Left lung (tissue), 10 donors: ENCODE measurements around the gene ZNF81. TPM values are rescaled to one million over a fixed set of nuclear protein-coding genes. Genes with fewer than 3 reads are reported as not detected.
"Not testable (repeated sequence)": the region's sequence is repeated elsewhere in the genome, so short reads cannot be mapped to it uniquely, and the experiment has no call there.

Experiments
- ATAC-seq: fragments of 200-7000 bp; cut with Tn5 transposase; one replicate; pipeline ENCODE4 v1.9.1; 2020; ENCODE audit warnings: moderate library complexity
- DNase-seq, 4 donors: peaks; one replicate each; pipeline ENCODE4 v3.0.0-alpha.2; 2013 to 2020
- H3K27ac ChIP-seq, 2 donors: fragments of 200-600 bp; sonication (generic) in 1 of 2; one replicate each; pipeline versions ENCODE4 v1.5.0 to v1.8.0; 2020 to 2021
- H3K27me3 ChIP-seq, 2 donors: fragments of 200-600 bp; sonication (generic) in 1 of 2; one replicate each; pipeline versions ENCODE4 v1.5.0 to v1.8.0; 2020 to 2021
- H3K36me3 ChIP-seq, 2 donors: fragments of 200-600 bp; sonication (generic) in 1 of 2; one replicate each; pipeline versions ENCODE4 v1.5.0 to v1.8.0; 2020 to 2021
- H3K4me1 ChIP-seq, 2 donors: fragments of 200-600 bp; one replicate each; pipeline ENCODE4 v1.8.0; 2021
- H3K4me3 ChIP-seq, 2 donors: fragments of 200-600 bp; sonication (generic) in 1 of 2; one replicate each; pipeline versions ENCODE4 v1.5.0 to v1.8.0; 2020 to 2021; ENCODE audit warnings: mild to moderate bottlenecking in 1 of 2
- H3K9me3 ChIP-seq, 2 donors: fragments of 200-600 bp; sonication (generic) in 1 of 2; one replicate each; pipeline versions ENCODE4 v1.5.0 to v1.8.0; 2020 to 2021
- intact Hi-C, 2 donors: fragments of 100-400 bp; cut with DNase I; formaldehyde crosslinking; loops; one replicate each; pipeline versions ENCODE4 v1.11.2 to v1.14.2; 2022
- polyA plus RNA-seq, 6 donors: library from polyadenylated mRNA; unstranded; fragments of 120-200 nt; gene quantifications; one replicate each; pipeline ENCODE4 v1.2.1, GENCODE V29; 2013; ENCODE audit not compliant: insufficient read length in 6 of 6
- total RNA-seq, 2 donors: library from RNA; stranded (reverse); fragmentation: NEBNext Ultra II Directional; extraction: Animal tissue kit (Norgen Biotek cat#: 25700); gene quantifications; one replicate each; pipeline ENCODE4 v1.2.1, GENCODE V29; 2021
- TF ChIP-seq, protein P1 (sequence below), 2 donors: fragments of 200-600 bp; sonication (generic) in 1 of 2; IDR thresholded peaks; one replicate each; pipeline versions ENCODE4 v1.5.0 to v1.8.0; 2021; ENCODE audit warnings: antibody characterized with exemption in 2 of 2
- donor health status: DM: no; HTN: yes; CAD: no.
- donor health status: DM: no; HTN: no; CAD: no.

Gene ZNF81
- total and polyA plus RNA-seq, 8 donors: 5.8 to 12.3 (median 7.3) TPM

DNA sequence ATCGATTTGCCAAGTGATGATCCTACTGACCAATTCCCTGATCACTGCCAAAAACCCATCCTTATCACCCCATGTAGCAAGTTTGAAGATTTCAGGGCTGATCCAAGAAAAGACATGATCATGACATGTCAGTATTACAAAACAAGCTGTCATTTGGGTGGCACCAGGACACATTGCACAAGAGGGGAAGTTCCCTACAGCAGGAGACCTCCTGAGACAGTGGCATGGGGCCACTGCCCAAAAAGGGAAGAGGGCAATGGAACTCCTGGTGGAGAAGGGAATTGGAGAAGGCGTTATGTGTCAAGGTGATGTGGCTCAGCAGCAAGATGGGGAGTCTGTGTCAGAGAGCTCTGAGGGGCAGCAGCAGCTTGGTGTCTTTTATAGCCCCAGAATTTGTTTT is 123.7 kb downstream of the ZNF81 start:
- intact Hi-C loops: no loop called here
- Histone ChIP-seq H3K27ac (no peak overlapping the region), H3K4me1 (no peaks in the 10 kb centered on the region), H3K36me3 (no peaks in the 10 kb centered on the region), H3K4me3 (no peak overlapping the region), H3K9me3 (no peaks in the 10 kb centered on the region), H3K27me3 (no peaks in the 10 kb centered on the region)
- ATAC-seq (no peak), DNase-seq (no peak)
- TF ChIP-seq, protein P1, sequence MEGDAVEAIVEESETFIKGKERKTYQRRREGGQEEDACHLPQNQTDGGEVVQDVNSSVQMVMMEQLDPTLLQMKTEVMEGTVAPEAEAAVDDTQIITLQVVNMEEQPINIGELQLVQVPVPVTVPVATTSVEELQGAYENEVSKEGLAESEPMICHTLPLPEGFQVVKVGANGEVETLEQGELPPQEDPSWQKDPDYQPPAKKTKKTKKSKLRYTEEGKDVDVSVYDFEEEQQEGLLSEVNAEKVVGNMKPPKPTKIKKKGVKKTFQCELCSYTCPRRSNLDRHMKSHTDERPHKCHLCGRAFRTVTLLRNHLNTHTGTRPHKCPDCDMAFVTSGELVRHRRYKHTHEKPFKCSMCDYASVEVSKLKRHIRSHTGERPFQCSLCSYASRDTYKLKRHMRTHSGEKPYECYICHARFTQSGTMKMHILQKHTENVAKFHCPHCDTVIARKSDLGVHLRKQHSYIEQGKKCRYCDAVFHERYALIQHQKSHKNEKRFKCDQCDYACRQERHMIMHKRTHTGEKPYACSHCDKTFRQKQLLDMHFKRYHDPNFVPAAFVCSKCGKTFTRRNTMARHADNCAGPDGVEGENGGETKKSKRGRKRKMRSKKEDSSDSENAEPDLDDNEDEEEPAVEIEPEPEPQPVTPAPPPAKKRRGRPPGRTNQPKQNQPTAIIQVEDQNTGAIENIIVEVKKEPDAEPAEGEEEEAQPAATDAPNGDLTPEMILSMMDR (IDR thresholded peaks at IDR 0.05): no peak

GRCh38 chrX:47961830-47962229 is 125.1 kb downstream of the ZNF81 start:
- H3K4me3 ChIP-seq, H3K27ac ChIP-seq, H3K27me3 ChIP-seq, H3K4me1 ChIP-seq, DNase-seq, ATAC-seq, intact Hi-C loops, H3K36me3 ChIP-seq, H3K9me3 ChIP-seq: not testable (repeated sequence)

GRCh38 chrX:47965526-47965925 is 128.8 kb downstream of the ZNF81 start:
- intact Hi-C loops, DNase-seq, H3K27ac ChIP-seq, H3K4me1 ChIP-seq, H3K9me3 ChIP-seq, H3K4me3 ChIP-seq, H3K36me3 ChIP-seq, H3K27me3 ChIP-seq, ATAC-seq: not testable (repeated sequence)

Other genes with a start within 250 kb of the ZNF81 start
- gene SYN1, start 217.0 kb upstream of the ZNF81 start, total RNA-seq: 1 to 10 TPM; 1.0 to 1.6 TPM
- gene SYN1, start 217.0 kb upstream of the ZNF81 start, polyA plus RNA-seq: 1 to 10 TPM; 4.7 to 7.2 (median 5.8) TPM
- gene CFP, start 207.0 kb upstream of the ZNF81 start, total RNA-seq: 10 to 100 TPM in 1 of 2 donors, 1 to 10 TPM in 1; 7.6 to 25.4 TPM
- gene CFP, start 207.0 kb upstream of the ZNF81 start, polyA plus RNA-seq: 1 to 10 TPM; 4.2 to 7.0 (median 6.1) TPM
- 10 to 100 TPM; 28.2 to 35.2 TPM for gene ELK1, start 186.3 kb upstream of the ZNF81 start, total RNA-seq
- gene ELK1, start 186.3 kb upstream of the ZNF81 start, polyA plus RNA-seq: 10 to 100 TPM; 23.1 to 30.3 (median 26.4) TPM
- gene UXT, start 177.7 kb upstream of the ZNF81 start, total RNA-seq: 100 to 1,000 TPM in 1 of 2 donors, 10 to 100 TPM in 1; 77.9 to 104 TPM
- gene UXT, start 177.7 kb upstream of the ZNF81 start, polyA plus RNA-seq: 100 to 1,000 TPM; 117 to 130 (median 120) TPM
- gene ZNF182, start 167.1 kb downstream of the ZNF81 start, total RNA-seq: 1 to 10 TPM; 5.1 to 5.9 TPM
- 10 to 100 TPM in 4 of 6 donors, 1 to 10 TPM in 2; 9.6 to 13.4 (median 10.9) TPM for gene ZNF182, start 167.1 kb downstream of the ZNF81 start, polyA plus RNA-seq
- gene SPACA5, start 170.1 kb downstream of the ZNF81 start, total RNA-seq: not detected
- gene SPACA5, start 170.1 kb downstream of the ZNF81 start, polyA plus RNA-seq: under 1 TPM in 5 of 6 donors, not detected in 1; 0.34 to 0.49 (median 0.41) TPM
- 1 to 10 TPM; 3.0 to 4.3 TPM for gene ZNF630, start 234.7 kb downstream of the ZNF81 start, total RNA-seq
- 1 to 10 TPM; 2.2 to 6.0 (median 4.3) TPM for gene ZNF630, start 234.7 kb downstream of the ZNF81 start, polyA plus RNA-seq